Measurements from ENCODE around the gene RFX8. TPM values are rescaled to one million over a fixed set of nuclear protein-coding genes. Genes with fewer than 3 reads are reported as not detected.
A peak's percentile ranks its signal among the peaks of the same experiment; 100 is the strongest.

RFX8 gene
- total and polyA plus RNA-seq, 2 of the 13 experiments (the other 11 are each of a cell fraction or from before 2014, with no cell fraction given) = not detected

GRCh38 chr2:101374821-101375561, 99.9 kb downstream of the RFX8 start (continued):
- no peak for TF ChIP-seq CEBPZ (IDR thresholded peaks at IDR 0.05; ENCODE audit: low read length)
- TF ChIP-seq EHMT2 (IDR thresholded peaks at IDR 0.05; ENCODE audit: borderline replicate concordance, low read depth, low read length) = no peak
- TF ChIP-seq ZNF572 (CRISPR knock-in tag; IDR thresholded peaks at IDR 0.05) = no peak
- TF ChIP-seq ZNF263 (CRISPR knock-in tag; IDR thresholded peaks at IDR 0.05) = no peak
- no peak for TF ChIP-seq ZNF746 (CRISPR knock-in tag; IDR thresholded peaks at IDR 0.05)
- no peak for TF ChIP-seq CREB3 (CRISPR knock-in tag; IDR thresholded peaks at IDR 0.05)
- TF ChIP-seq MED1 (CRISPR knock-in tag; IDR thresholded peaks at IDR 0.05) = no peak
- TF ChIP-seq STAG1 (CRISPR knock-in tag; IDR thresholded peaks at IDR 0.05) = no peak
- no peak for TF ChIP-seq KDM4B (CRISPR knock-in tag; IDR thresholded peaks at IDR 0.05)

- H3K4me2 ChIP-seq (ENCODE audit: low read depth, low read length) = no peak overlapping the region
- H3K27ac ChIP-seq (ENCODE audit: extremely low read length, insufficient read depth, low read length) = no peak overlapping the region
- FAIRE-seq (no peak), ATAC-seq (no peak), DNase-seq (ENCODE audit: low spot score) (no peak)
- H3K79me2 ChIP-seq (ENCODE audit: insufficient read depth, low read length) = no peaks in the 10 kb centered on the region
- H3K9ac ChIP-seq (ENCODE audit: insufficient read depth, low read depth, low read length) = no peak overlapping the region
- H4K20me1 ChIP-seq (ENCODE audit: insufficient read depth, low read length) = no peaks in the 10 kb centered on the region
- ChIA-PET POLR2A (no interaction called here), CTCF (ENCODE audit: low intra/inter-chr PET ratio, low total read pairs) (no interaction called here)
- peaks cover 6 to 66% of the 10 kb centered on the region in 2 experiments; a peak in 4 of 5 replicates for H3K27me3 ChIP-seq (ENCODE audit: control insufficient read depth in 1 of 2, insufficient read depth in 2 of 2, low read length in 2 of 2)
- no peak overlapping the region for H2AFZ ChIP-seq (ENCODE audit: low read length)
- H3K4me1 ChIP-seq (ENCODE audit: insufficient read depth, low read length) = 0 out of 2 replicates have a peak, but pooled peaks cover 7% of the 10 kb centered on the region
- peak; percentile 57; the same call in 1 of the 2 replicates for TF ChIP-seq ZNF7 (CRISPR knock-in tag; IDR thresholded peaks at IDR 0.05)
- no peak for TF ChIP-seq AHR (CRISPR knock-in tag; IDR thresholded peaks at IDR 0.05)
- 2% methylated on average over 1 of the region's 1 CpG for WGBS (ENCODE audit: low lambda C conversion rate)
- H3K9me3 ChIP-seq (ENCODE audit: low read length) = no peaks in the 10 kb centered on the region
- in situ Hi-C loops (cut with HindIII; ENCODE audit: extremely low pct_ligation_motif_present, low pct_unique_long_range_greater_than_20kb) = no loop called here
- H3K36me3 ChIP-seq (replicated peaks in 1 of 2; ENCODE audit: control insufficient read depth in 1 of 2, insufficient read depth in 2 of 2, low read length in 2 of 2) = no peaks in the 10 kb centered on the region
- intact Hi-C loops (cut with micrococcal nuclease; ENCODE audit: unreplicated experiment) = no loop called here
- BruUV-seq (replicated peaks) = no TSS peak
- no peak overlapping the region for H3K4me3 ChIP-seq (replicated peaks in 1 of 3; ENCODE audit: insufficient read depth in 1 of 3, low read depth in 2 of 3, low read length in 3 of 3)
Measured at GRCh38 chr2:101372792-101373191, 102.1 kb downstream of the RFX8 start.
